CD4-positive, alpha-beta T cell treated with Interleukin-4 for 1 hour (primary cell): Measurements from ENCODE around the gene SRA1.
A peak's percentile ranks its signal among the peaks of the same experiment; 100 is the strongest.
"Not testable (repeated sequence)": the region's sequence is repeated elsewhere in the genome, so short reads cannot be mapped to it uniquely, and the experiment has no call there.

Experiments
- DNase-seq, 2 donors: peaks; one replicate each; pipeline ENCODE4 v3.0.0-alpha.2; 2020 to 2022

Gene SRA1

DNA sequence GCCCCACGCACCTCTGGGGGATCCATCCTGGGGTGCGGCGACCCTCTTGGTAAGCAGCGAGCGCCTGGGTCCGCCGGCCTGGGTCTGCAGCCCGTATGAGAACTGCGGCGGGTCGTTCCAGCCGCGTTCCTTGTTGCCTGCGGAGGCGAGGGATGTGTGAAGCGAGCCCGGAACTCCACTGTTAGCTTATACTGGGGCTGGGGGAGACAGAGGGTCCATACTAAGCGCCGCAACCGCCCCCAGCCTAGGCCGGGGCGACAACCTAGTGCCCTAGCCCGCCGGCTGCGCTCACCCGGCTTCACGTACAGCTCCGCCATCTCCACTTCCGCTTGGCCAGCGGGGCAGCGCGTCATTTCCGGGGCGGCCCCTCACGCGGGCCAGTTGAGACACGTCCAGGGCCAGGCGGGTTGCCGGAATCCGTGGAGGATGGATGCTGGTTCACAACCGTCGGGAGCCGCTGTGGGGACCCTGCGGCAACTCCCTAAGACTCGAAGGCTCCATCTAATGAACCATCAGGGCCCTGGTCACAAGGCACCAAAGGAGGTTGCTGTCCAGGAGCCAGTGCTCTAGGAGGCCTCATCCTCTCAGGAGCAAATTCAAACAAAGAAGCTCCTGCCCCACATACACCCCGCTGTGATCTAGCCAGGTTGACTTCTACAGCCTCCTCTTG lies at the start of gene SRA1:
TSS of gene SRA1 (minus strand) at position 338 of the 670 bp plus-strand sequence. CDS start at position 317, 21 bp downstream.
- peak; percentile 87 to 89 for DNase-seq

DNA sequence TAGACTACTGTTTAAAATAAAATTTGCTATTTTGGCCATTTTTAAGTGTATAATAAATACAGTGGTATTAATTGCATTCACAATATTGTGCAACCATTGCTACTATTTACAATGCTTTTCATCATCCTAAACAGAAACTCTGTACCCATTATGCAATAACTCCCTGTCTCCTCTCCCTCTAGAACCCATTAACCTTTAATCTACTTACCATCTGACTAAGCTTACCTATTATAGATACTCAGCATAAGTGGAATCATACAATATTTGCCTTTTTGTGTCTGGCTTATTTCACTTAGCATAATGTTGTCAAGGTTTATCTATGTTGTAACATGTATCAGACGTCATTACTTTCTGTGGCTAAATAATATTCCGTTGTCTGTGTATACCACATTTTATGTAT lies 49.8 kb upstream of the SRA1 start:
- DNase-seq = no peak

DNA sequence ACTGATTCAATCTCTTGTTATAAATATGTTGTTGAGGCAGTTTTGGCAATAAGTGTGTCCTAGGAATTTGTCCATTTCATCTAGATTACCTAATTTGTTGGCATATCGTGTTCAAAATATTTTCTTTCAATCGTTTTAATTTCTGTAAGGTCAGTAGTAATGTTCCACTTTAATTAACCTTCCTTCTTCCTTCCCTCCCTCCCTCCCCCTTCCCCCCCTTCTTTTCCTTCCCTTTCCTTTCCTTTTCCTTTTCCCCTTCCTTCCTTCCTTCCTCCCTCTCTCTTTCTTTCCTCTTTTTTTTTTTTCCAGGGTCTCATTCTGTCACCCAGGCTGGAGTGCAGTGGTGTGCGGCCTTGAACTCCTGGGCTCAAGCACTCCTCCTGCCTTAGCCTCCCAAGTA lies 48.6 kb upstream of the SRA1 start:
- DNase-seq = no peak

DNA sequence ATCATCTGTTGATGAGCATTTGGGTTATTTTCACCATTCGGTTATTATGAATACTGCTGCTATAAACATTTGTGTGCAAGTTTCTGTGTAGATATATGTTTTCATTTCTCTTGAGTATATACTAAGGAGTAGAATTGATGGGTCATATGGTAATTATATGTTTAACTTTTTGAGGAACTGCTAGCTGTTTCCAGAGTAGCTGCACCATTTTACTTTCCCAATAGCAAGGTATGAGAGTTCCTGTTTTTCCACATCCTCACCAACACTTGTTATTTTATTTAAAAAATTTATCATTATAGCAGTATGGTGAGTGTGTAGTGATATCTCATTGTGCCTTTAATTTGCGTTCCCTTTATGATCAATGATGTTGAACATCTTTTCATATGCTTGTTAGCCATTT lies 46.5 kb upstream of the SRA1 start:
- no peak for DNase-seq

DNA sequence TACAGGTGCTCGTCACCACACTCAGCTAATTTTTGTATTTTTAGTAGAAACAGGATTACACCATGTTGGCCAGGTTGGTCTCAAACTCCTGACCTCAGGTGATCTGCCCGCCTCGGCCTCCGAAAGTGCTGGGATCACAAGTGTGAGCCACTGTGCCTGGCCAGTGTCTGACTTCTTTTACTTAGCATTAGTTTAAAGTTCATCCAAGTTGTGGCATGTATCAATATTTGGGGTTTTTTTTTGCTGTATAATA lies 46.1 kb upstream of the SRA1 start:
- DNase-seq = not testable (repeated sequence)

DNA sequence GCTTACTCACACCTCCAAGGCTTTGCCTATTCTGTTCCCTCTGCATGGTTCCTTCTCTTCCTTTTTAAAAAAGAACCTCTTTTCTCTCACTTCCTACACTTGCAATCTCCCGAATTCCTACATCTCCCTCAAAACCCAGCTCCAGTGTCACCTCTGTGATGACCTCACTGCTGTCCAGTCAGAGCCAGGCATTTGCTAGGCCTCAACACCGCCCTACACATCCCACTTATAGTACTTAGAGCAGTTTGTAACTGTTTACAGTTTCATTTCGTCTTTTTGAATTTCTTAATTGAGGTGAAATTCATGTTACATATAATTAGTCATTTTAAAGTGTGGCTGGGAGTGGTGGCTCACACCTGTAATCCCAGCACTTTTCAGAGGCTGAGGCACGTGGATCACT lies 44.9 kb upstream of the SRA1 start:
- DNase-seq = no peak

DNA sequence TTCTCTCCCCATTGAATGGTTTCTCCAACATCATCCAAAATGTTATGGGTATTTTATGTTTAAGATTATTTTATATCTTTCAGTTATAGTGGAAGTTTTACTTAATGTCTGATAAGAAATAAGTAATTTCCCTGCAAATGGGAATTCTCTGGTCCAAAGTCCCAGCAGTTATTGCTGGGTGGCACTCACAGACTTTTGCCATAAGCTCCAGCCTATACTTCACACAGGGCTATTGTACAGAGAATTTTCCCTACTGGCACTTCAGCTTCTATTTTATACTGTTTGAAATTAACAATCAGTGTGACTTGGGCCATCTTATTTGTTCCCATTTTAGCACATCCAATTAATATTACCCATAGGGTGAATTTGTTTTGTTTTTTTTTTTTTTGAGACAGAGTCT lies 42.8 kb upstream of the SRA1 start:
- DNase-seq = no peak

DNA sequence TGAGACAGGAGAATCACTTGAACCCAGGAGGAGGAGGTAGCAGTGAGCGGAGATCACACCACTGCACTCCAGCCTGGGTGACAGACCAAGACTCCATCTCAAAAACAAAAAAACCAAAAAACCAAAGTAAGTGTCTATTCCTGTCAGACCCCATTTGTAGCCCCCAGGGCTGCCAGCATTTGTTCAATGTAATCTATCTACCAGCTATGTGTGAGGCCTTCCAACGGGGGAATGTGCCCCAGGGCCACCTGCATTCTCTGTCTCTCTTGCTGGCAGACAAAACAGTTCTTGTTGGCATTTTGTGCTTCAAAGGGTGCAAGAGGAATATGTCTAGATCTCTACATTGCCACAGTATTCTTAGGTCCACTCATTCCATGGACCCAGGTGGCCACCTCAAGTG lies 41.6 kb upstream of the SRA1 start:
- DNase-seq = no peak

DNA sequence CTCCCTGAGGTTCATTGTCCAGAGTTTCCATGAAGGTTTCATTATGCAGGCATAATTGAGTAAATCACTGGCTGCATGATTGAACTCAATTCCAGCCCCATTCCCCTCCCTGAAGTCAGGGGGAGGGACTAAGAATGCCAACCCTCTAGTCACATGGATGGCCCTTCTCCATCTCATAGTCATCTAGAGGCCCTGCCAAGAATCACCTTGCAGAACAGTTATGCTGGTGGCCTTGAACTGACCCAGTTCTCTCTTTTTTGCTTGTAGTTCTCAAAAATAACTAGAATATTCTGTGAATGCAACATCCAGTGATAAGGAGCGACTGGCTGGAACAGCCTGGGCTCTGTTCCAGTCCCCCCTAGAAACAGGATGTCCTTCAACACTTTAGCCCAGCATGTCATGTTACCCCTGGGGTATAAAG lies 39.1 kb upstream of the SRA1 start:
- DNase-seq = no peak

DNA sequence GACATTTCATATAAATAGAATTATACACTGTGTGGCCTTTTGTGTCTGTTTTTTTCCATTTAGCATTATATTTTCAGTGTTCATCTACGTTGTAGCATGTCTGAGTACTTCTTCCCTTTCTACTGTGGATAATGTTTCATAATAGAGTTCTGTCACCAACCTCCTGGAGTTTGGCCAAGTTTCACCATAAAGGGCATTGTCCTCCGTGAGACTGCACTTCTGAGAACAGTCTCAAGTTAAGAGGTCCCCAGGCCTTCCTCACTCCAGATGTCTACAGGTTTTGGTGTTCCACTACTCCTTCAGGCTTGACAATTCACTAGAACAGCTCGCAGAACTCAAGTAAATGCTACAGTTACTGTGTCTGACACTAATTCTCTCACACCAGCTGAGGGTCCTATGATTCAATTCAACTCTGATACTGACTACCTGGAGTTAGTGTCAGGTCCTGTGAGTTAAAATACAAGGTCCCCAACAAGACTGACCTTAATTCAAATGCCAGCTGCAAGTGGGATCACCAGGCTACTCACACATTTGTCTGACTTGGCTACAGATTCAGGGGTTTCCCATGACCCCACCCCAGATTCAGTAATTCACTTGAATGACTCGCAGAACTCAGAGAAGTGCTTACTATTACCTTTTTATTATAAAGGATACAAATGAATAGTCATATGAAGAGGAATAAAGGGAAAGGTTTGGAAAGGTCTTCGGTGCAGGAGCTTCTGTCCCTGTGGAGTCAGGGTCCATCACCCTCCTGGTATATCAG lies 38.4 kb upstream of the SRA1 start:
- peak in 1 of 2 donors; percentile 50 for DNase-seq

DNA sequence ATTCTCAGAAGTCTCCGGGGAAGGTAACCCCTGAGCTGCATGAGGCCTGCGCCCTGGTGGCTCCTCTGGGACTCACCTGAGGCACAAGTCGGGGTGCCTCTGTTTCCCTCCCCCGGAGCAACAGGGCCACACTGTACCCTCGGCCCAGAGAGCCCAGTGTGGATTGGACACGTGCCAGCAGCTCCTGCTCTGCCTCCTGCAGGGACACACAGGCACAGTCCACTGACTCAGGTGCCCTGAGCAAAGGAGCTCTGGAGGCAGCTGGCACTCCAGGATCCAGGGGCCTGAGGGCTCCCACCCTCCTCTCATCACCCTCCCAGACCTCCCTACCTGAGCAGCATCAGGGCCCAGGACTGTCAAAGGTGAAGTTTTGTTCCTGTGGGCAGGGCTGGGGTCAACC lies 36.9 kb upstream of the SRA1 start:
- no peak for DNase-seq

DNA sequence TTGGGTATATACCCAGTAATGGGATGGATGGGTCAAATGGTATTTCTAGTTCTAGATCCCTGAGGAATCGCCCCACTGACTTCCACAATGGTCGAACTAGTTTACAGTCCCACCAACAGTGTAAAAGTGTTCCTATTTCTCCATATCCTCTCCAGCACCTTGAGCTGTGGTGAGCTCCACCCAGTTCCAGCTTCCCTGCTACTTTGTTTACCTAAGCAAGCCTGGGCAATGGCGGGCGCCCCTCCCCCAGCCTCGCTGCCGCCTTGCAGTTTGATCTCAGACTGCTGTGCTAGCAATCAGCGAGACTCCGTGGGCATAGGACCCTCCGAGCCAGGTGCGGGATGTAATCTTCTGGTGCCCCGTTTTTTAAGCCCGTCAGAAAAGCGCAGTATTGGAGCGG lies 35.8 kb upstream of the SRA1 start:
- not testable (repeated sequence) for DNase-seq

DNA sequence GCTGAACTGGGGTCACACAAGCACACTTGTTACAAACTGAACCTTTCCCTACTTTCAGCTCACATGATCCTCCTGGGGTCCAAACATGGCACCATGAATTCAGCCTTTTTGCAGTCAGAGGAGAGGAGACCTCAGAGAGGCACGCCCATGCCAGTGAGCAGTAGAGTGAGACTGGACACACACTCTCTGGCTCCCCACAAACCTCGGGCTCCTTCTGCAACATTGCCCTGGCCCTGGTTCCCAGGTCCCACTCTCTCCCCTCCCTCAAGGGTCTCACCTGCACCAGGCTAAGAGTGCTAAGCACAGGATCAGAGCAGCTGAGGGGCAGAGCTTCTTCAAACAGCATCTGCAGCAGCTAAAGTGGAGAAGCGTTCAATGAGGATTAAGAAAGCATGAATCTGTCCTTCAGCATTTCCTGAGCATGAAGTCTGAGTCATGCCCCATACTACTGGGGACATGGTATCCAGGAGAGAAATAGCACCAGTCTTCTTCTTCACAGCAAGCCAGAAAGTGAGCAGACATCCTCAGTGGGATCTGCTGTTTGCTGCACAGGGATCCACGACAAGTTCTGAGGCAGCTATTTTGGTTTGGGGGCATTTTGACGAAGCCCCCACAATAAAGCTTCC lies 34.6 kb upstream of the SRA1 start:
- DNase-seq = no peak

DNA sequence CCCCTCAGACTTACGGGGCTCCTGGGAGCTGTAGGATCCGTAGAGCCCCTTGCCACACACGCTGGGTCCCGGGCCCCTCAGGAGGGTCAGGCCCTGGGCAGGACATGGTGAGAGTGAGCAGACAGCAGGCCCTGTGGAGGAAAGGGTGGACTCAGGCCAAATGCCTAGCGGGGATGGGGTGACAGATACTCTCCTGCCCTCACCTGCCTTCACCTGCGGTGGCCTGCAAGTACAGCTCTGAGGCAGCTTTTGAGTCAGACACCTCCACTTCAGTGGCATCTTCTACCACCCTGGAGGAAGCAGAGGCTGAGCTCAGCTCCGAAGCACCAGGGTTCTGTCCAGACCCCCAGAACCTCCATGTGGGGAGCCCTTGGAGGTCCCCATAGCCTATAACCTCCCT lies 33.6 kb upstream of the SRA1 start:
- DNase-seq = no peak

DNA sequence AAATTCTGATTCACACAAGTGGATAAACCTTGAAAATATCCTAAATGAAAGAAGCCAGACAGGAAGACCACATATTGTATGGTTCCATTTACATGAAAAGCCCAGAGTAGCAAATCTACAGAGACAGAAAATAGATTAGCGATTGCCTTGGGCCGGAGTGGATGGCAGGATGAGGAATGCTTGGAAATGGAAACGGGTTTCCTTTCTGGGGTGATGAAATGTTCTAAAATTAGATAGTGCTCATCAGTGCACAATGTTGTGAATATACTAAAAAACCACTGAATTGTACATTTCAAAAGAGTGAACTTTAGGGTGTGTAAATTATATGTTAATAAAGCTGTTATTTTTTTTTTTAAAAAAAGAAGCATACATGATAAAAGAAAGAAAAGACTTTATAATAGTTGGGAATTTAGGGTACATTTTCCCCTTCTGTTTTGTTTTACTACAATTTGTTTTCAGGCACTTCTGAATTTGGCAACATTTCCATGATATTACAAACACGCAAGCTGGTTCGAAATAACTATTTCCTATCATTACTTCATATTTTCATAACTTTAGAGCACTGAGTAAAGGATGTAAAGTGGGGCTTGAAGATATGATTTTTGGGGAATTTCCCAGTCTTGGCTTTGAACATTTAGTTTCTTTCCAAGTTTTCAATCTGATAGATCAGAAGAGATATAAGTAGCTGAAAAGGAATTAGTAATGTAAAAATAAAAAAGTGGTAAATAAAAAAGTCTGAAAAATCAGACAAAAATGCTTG lies 31.2 kb upstream of the SRA1 start:
- no peak for DNase-seq

DNA sequence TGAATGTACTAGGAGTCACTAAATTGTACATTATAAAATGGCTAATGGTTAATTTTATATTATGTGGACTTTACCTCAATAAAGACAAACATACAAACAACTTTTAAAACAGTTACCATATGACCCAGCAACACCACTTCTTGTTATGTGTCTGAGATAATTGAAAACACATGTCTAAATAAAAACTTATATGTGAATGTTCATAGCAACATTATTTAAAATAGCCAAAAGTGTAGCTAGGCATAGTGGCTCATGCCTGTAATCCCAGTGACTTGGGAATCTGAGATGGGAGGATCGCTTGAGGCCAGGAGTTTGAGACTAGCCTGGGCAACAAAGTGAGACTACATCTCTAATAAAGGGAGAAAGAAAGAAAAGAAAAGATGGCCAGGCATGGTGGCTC lies 30.2 kb upstream of the SRA1 start:
- DNase-seq = no peak

DNA sequence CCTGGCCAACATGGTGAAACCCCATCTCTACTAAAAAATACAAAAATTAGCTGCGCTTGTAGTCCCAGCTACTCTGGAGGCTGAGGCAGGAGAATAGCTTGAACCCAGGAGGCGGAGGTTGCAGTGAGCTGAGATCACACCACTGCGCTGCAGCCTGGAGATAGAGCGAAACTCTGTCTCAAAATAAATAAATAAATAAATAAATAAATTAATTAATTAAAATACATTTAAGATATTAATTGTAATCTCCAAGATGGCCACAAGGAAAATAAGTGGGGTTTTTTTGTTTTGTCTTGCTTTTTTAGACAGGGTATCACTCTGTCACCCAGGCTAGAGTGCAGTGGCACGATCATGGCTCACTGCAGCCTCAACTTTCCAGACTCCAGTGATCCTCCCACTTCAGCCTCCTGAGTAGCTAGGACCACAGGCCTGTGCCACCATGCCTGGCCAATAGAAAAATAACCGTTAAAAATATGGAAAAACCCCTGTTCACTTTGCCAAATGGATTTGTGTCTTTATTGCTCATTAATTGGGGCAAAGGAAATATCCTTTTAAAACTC lies 22.0 kb upstream of the SRA1 start:
- not testable (repeated sequence) for DNase-seq

DNA sequence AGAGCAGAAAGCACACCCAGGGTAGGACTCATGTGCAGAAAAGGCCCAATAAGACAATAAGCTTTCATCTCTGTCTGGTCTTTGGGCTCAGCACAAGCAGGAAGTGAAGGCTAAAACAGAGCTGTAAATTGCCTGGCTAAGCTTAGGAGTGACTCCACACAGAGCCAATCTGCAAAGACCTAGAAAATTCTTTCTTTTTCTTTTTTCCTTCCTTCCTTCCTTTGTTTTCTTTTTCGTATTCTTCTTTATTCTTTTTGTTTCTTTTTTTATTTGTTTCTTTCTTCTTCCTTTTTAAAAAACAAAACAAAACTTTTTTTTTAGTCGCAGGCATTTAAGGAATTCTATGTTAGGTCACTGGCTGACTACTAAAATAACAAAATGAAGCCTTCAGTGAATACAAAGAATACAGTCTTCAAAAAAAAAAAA lies 19.5 kb upstream of the SRA1 start:
- DNase-seq = no peak

DNA sequence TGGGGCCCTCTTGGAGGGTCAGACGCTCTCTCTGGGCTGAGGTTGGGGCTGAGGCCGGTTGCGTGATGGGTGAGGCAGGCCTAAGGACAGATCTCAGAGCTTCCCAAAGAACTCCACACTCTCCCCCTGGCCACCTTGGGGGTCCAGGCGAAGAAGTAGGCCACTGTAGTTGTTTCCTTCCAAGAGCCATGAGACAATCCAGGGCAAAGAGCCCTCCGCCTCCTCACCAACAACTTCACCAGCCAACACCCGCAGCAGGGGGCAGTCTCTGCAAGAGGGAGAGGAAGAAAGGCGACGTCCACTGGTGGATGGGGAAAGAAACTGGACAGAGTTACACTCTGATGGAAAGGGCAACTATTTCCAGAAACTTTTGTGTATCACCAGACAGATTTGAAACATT lies 18.0 kb upstream of the SRA1 start:
- DNase-seq = peak in 1 of 2 donors; percentile 54

DNA sequence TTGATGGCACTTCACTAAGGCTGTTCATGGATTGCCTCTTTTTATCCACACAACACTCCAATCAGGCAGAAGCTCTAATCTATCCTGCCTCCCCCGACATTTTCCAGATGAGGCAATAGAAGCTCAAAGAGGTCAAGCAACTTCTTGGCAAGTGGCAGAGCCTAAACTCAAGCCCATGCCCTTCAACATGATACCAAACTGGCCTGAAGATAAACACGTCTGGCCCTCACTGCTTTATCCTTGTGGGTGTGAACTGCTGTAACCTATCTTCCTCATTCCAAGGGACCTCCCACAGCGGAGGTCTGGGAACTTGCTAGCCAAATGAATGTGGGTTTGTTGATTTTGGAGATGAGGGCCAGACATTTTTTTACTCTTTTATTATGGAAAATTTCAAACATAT lies 16.9 kb upstream of the SRA1 start:
- no peak for DNase-seq

DNA sequence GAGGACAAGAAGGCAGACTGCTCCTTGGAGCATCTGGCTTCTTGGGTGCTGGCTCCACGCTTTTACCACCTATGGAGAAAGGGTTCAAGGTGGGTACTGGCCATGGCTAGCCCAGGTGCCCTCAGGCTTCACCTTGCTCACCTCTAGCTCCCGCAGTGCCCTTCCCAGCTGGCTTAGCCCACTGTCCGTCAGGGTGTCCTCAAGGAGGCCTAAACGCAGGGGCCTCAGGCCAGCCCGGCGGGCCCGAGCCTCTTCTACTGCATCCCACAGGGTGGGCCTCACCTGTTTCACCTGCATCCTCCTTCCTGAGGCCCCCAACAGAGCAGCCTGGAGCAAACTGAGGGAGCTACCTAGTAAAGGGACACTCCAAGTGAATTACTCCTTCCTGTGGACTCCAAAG lies 16.4 kb upstream of the SRA1 start:
- no peak for DNase-seq

DNA sequence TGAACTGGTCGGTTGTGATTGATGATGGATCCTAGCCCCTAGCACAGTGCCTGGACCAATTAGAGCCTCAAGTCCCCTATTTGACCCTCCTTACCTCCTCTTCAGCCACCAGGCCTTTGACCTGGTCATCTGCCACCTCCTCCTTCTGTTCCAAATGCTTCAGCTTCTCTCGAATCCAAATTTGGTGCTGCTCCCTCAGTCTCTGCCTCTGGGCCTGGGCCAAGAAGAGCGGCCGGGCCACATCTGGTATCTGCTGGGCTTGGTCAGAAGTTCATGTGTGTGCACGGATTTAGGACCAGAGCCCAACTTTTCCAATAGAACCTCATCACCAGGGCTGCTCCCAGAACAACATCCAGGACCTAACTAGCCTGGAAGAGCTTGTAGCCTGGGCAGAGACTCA lies 13.8 kb upstream of the SRA1 start:
- no peak for DNase-seq

DNA sequence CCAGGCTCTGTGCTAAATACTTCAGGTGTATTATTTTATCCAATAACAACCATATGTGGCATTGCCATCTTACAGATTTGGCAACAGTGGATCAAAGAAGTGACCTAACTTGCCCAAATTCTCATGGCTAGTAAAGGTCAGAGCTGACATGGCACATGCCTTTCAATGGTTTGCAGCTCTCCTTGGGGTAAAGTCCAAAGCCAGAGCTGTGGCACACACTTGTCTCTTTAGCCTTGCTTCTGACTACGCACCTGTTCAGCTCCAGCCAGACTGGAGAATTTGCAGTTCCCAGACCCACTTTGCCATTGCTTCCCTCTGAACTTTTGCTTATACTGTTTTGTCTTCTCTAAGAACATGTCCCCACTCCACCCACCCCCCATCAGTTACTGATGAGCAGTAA lies 13.2 kb upstream of the SRA1 start:
- no peak for DNase-seq
